ENCODE measurements around the gene NRG2.

Gene NRG2

DNA sequence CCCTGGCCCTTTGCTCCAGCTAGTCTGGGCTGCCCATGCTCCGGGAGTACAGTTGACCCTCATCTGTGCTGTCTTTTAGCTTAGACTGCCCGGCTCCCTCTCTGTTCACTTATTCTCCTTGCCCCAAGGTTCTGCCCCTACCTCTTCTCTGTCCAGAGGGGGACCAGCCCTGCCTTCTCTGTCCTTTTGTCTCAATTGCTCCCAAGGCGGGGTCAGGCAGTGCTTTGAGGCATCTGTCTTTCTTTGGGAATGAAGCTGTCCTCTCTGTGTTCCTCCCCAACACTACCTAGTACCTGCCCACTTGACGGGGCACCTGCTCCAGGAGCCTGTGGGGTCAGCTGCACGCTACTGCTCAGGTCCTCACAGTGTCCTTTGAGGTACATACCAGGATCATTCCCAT lies 188.1 kb downstream of the NRG2 start:
- TF ChIP-seq TAF1 (IDR thresholded peaks at IDR 0.05; ENCODE audit: borderline replicate concordance, insufficient read depth, low read length) (no peak), SIN3A (IDR thresholded peaks at IDR 0.05; ENCODE audit: borderline replicate concordance, insufficient read depth, low read length) (no peak), POLR2AphosphoS5 (IDR thresholded peaks at IDR 0.05; ENCODE audit: low read depth, low read length) (no peak), FOXP2 (optimal IDR thresholded peaks at IDR 0.05; ENCODE audit: borderline replicate concordance, extremely low read depth, extremely low read length, insufficient read depth) (no peak)
- TF ChIP-seq, protein P1, sequence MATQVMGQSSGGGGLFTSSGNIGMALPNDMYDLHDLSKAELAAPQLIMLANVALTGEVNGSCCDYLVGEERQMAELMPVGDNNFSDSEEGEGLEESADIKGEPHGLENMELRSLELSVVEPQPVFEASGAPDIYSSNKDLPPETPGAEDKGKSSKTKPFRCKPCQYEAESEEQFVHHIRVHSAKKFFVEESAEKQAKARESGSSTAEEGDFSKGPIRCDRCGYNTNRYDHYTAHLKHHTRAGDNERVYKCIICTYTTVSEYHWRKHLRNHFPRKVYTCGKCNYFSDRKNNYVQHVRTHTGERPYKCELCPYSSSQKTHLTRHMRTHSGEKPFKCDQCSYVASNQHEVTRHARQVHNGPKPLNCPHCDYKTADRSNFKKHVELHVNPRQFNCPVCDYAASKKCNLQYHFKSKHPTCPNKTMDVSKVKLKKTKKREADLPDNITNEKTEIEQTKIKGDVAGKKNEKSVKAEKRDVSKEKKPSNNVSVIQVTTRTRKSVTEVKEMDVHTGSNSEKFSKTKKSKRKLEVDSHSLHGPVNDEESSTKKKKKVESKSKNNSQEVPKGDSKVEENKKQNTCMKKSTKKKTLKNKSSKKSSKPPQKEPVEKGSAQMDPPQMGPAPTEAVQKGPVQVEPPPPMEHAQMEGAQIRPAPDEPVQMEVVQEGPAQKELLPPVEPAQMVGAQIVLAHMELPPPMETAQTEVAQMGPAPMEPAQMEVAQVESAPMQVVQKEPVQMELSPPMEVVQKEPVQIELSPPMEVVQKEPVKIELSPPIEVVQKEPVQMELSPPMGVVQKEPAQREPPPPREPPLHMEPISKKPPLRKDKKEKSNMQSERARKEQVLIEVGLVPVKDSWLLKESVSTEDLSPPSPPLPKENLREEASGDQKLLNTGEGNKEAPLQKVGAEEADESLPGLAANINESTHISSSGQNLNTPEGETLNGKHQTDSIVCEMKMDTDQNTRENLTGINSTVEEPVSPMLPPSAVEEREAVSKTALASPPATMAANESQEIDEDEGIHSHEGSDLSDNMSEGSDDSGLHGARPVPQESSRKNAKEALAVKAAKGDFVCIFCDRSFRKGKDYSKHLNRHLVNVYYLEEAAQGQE (IDR thresholded peaks at IDR 0.05; ENCODE audit: insufficient read depth in 1 of 2, low read depth in 2 of 2, low read length in 2 of 2): no peak

DNA sequence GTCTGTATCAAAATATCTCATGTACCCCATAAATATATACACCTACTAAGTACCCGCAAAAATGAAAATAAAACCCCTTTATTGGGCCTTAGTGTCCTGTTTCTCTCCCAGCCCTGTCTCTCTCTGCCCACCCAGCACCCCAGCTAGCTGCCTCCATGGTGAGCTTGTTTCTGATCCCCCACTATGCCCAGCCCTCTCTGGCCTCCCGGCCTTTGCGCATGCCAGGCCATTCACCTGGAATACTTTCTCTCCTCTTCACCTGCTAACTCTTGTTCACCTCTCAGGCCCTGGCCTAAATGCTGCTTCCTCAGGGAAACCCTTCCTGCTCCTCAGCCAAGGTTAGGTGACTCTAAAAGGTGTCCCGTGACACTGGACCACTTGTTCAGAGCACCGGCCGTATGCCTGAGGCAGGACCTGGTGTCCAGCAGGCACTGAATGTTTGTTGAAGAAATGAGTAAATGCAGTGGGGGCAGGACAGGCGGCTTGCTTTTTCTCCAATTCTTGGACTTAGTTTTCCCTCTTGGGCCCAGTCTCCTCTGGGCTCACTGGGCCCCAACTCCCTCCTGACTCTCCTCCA lies 189.0 kb downstream of the NRG2 start:
- TF ChIP-seq TAF1 (IDR thresholded peaks at IDR 0.05; ENCODE audit: borderline replicate concordance, insufficient read depth, low read length) (no peak), POLR2AphosphoS5 (IDR thresholded peaks at IDR 0.05; ENCODE audit: low read depth, low read length) (no peak), SIN3A (IDR thresholded peaks at IDR 0.05; ENCODE audit: borderline replicate concordance, insufficient read depth, low read length) (no peak), FOXP2 (optimal IDR thresholded peaks at IDR 0.05; ENCODE audit: borderline replicate concordance, extremely low read depth, extremely low read length, insufficient read depth) (no peak)
- TF ChIP-seq, protein P1 (IDR thresholded peaks at IDR 0.05; ENCODE audit: insufficient read depth in 1 of 2, low read depth in 2 of 2, low read length in 2 of 2): no peak

DNA sequence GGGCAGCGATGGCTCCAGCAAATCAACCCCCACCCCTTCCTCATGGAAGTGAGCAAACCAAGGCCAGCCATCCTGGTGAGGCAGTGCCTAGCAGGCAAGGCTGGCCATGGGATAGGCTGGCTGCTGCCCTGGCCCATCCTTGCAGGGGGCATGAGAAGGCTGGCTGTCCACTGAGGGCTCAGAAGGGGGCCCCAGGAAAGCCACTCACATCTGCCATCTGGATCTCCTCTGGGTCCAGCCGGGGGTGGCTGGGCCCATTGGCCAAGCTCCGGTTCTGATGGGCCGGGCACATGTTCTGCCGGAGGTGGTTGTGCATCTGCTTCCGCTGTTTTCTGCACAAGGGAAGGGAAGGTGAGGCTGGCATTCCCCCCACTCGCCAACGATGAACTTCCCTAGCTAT lies 190.4 kb downstream of the NRG2 start:
- TF ChIP-seq, protein P1 (IDR thresholded peaks at IDR 0.05; ENCODE audit: insufficient read depth in 1 of 2, low read depth in 2 of 2, low read length in 2 of 2): no peak
- TF ChIP-seq FOXP2 (optimal IDR thresholded peaks at IDR 0.05; ENCODE audit: borderline replicate concordance, extremely low read depth, extremely low read length, insufficient read depth) (no peak), POLR2AphosphoS5 (IDR thresholded peaks at IDR 0.05; ENCODE audit: low read depth, low read length) (no peak), SIN3A (IDR thresholded peaks at IDR 0.05; ENCODE audit: borderline replicate concordance, insufficient read depth, low read length) (no peak), TAF1 (IDR thresholded peaks at IDR 0.05; ENCODE audit: borderline replicate concordance, insufficient read depth, low read length) (no peak)

DNA sequence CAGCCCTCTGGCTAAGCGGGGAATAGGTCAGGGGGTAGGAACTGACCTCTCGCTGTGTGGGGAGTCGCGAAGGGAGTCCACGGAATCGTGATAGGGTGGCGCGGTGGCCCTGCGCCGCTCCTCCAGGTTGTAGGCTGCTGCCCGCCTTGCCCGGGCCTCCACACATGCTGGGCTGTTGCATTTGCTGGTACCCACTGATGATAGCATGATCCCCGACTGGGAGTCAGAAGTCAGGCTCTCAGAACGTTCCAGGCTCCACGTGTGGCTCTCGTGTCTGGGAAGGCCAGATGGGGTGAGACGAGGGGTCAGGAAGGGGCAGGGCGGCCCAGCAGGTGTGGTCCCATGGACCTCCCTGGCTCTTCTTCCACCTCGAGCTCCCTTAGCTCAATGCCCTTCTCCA lies 191.5 kb downstream of the NRG2 start:
- no peak for TF ChIP-seq POLR2AphosphoS5 (IDR thresholded peaks at IDR 0.05; ENCODE audit: low read depth, low read length)
- no peak for TF ChIP-seq SIN3A (IDR thresholded peaks at IDR 0.05; ENCODE audit: borderline replicate concordance, insufficient read depth, low read length)
- TF ChIP-seq, protein P1 (IDR thresholded peaks at IDR 0.05; ENCODE audit: insufficient read depth in 1 of 2, low read depth in 2 of 2, low read length in 2 of 2): no peak
- no peak for TF ChIP-seq TAF1 (IDR thresholded peaks at IDR 0.05; ENCODE audit: borderline replicate concordance, insufficient read depth, low read length)
- no peak for TF ChIP-seq FOXP2 (optimal IDR thresholded peaks at IDR 0.05; ENCODE audit: borderline replicate concordance, extremely low read depth, extremely low read length, insufficient read depth)

Data from PFSK-1 (cell line).